ENCODE results near the gene FOXL1.

FOXL1 gene

DNA sequence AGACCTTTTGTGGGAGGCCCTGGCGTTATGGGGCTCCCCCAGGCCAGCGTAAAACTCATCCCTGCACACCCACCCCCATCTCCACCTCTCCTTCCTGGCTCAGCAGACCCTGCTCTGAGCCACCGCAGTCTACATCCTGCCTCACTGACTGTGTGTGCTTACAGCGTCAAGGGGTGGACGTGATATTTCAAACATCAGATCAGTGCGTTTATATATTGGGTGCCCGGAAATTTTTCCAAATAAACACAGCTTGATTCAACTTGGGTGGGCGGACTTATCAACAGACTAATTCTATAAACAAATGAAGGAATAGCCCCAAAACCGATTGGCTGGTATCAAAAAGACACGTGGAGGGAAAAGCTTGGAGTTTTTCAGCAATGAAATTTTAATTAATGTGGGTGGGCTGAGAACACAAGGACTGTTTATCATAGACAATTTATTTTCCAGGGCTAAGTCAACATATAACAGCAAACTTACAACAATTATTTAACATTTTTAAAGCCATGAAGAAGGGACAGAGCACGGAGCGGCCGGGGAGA, at the start of gene FOXL1:
TSS of gene FOXL1 (plus strand) at position 489 of the 539 bp plus-strand sequence. CDS start 175 bp downstream, outside the sequence.
- no peak for DNase-seq (ENCODE audit: low spot score)

GRCh38 chr16:86529160-86529559, 49.2 kb upstream of the FOXL1 start:
- DNase-seq (ENCODE audit: low spot score) = no peak

DNA sequence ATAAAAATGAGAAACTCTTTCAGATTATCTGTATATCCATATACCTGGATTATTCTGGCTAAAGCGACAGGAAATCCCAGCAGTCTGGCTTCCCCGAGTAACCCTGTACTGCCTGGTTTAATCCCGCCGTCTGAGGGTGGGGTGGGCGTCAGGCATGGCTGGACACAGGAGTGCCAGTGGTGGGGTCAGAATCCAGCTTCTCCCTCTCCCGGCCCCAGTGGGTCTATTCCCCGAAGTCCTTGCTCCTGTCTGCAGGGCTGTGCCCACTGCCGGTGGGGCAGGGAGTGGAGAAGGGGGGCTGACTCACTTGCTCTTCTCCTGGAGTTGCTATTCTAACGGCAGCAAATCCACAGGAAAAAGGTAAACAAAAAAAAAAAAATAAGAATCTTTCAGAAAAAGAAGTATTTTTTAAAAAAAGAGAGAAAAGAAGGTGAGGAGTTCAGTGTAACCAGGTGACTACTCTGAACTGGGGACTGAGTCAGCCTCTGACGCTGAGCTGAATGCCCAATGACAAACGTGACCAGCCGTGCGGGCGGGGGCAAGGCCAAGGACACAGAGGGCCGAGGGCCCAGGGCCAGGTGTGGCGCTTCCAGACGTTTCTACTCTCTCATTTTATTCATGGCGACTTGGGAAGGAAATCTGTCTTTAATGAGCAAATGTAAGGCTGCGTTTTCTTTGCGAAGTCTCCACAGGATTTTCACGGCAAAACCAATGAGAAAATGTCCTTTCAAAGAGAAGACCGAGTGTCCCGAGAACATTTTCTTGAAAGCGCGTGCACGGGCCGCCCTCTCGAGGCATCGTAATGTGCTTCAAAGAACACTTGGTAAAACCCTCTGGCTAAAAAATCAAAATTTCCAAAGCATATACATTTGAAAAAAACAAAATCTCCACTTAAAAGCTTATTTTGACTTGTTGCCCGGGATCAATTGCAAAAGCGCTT, 47.8 kb upstream of the FOXL1 start:
- DNase-seq (ENCODE audit: low spot score) = no peak

GRCh38 chr16:86531191-86531545, 47.2 kb upstream of the FOXL1 start:
- no peak for DNase-seq (ENCODE audit: low spot score)

GRCh38 chr16:86531641-86532525, 46.5 kb upstream of the FOXL1 start:
- no peak for DNase-seq (ENCODE audit: low spot score)

DNA sequence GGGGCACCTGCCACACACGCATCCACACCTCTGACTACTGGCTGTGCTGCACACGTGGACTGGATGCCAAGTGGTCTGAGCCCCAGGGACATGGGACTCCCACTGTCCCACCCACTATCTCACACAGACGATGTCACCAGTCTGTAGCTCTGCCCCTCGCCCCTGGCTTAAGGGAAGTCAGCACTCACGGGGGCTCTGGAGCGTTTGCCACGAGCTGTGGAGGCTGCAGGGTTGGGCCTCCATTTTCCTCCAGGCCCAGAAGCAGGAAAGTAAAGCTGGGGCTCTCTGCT, 45.9 kb upstream of the FOXL1 start:
- no peak for DNase-seq (ENCODE audit: low spot score)

DNA sequence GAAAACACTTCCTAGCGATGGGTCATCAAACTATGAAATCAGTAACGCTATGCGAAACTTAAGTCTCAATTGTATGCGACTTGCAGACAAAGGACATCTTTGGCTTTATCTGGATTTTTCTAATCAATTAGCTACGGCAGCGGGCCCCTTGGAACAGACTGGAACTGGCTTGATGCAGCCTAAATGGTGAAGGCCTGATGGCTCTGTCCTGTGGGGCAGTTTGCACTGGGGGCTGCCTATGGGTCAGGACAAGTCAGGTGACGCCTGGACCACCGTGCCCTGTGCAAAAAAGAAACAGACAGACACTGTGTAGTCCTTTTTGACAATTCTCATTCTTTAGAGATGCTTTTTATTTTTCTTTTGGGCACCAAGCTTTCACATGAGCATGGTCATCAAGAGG, 45.3 kb upstream of the FOXL1 start:
- no peak for DNase-seq (ENCODE audit: low spot score)

- DNase-seq (ENCODE audit: low spot score) = no peak
These were observed 44.5 kb upstream of the FOXL1 start for GRCh38 chr16:86533767-86534351.

- DNase-seq (ENCODE audit: low spot score) = no peak
These were observed 43.4 kb upstream of the FOXL1 start for GRCh38 chr16:86534779-86535615.

GRCh38 chr16:86536621-86537020, 41.7 kb upstream of the FOXL1 start:
- no peak for DNase-seq (ENCODE audit: low spot score)

DNA sequence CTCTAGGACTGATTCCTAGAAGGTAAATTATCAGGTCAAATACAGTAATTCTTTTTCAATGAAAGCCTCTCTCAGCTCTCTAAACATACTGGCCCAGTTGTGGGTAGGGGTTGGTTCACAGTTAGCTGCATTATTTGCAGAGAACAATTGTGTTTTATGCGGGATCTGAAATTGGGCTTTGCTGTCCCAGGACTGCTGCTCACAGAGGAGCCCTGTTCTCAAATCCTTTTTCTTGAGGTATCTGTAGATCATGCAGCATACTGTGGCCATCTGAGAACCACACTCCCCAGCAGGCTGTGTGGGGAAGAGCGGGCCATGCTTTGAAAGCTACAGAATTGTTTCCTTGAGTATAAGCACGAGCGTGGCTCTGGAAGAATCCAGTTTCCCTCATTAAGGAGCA, 40.9 kb upstream of the FOXL1 start:
- no peak for DNase-seq (ENCODE audit: low spot score)

DNA sequence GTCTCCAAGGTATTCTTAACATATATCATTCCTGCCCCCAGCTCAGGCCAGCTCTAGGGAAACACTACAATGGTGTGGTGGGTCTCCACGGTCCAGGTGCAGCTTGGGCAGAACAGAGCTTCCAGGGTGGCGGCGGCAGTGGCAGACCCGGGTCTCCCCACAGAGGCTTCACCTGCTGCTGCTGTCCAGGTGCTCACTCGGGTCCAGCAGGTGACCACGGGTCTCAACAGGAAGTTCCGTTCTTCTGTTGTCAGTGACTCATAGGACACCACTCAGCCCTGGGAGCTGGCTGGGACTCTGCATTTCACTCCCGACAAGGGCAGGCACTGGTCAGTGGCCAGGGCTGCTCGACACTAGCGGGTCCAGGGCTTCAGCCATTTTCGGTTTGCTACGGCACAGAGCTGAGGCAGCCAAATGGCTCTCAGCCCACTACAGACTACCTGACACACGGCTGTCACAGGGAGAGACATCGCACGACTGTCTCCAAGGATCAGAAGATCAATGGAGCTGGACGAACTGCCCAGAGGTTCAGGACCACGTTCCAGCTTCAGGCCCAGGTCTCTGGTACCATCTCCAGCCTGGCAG, 40.1 kb upstream of the FOXL1 start:
- DNase-seq (ENCODE audit: low spot score) = no peak

- no peak for DNase-seq (ENCODE audit: low spot score)
These were observed 37.5 kb upstream of the FOXL1 start for GRCh38 chr16:86540894-86541293.

DNA sequence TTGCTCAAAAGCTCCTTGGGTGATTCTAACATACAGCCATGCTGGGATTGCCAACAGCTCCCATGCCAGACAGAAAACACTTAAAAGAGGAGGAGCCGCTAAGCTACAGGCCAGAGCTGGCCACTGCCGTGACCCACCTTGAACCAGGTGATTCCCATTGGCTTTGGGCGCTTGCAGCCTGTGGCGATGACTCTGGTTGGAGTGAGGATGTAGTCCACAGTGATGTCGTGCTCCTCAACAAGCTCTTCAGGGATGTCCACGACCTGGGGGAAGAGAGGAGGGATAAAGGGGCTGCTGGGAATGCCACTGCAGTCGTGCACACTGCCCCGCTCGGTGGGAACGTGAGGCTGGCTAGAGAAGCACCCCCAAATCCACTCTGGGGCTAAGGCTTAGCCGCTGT, 36.8 kb upstream of the FOXL1 start:
- no peak for DNase-seq (ENCODE audit: low spot score)

DNA sequence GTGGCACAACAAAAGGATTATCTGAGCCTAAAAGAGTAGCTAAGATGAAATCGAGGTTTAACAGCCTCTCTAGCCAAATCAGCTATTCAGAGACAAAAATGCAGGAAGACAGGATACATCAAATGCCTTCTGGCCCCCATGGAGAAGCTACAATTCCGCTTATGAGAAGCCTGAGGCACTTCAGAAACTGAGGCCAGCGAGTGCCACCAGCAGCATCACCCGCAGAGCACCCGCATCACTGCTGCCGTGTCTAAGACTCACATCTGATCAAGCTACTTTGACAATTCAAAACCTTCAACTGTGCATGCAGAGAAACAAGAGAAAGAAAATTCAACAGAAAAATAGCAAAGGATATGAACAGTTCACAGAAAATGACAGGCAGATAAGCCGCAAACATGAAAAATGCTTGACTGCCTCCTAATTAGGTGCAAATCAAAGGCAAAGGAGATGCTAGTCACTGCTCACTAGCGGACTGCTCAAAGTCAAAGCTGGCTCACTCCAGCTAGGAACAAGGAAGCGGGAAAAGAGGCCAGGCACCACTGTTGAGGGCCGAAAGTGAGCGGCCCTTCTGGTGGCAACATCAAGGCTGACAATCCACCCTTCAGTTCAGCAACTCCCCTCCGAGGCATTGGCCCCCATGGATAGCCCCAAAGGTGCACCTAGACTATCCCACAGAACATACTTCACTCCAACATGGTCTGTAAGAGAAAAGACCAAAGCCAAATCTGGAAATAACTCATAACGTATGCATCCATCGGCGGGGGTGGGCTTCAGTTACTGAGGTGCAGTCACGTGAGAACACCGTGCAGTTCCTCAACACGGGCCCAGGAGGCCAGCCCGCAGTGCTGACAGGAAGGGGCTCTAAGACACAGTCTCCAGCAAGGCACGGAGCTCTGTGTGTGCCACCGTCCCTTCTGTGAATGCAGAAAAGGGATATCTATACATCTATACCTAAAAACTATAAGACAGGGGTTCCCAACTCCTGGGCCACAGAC, 35.3 kb upstream of the FOXL1 start:
- no peak for DNase-seq (ENCODE audit: low spot score)

- no peak for DNase-seq (ENCODE audit: low spot score)
These were observed 32.9 kb upstream of the FOXL1 start for GRCh38 chr16:86545481-86545880.

DNA sequence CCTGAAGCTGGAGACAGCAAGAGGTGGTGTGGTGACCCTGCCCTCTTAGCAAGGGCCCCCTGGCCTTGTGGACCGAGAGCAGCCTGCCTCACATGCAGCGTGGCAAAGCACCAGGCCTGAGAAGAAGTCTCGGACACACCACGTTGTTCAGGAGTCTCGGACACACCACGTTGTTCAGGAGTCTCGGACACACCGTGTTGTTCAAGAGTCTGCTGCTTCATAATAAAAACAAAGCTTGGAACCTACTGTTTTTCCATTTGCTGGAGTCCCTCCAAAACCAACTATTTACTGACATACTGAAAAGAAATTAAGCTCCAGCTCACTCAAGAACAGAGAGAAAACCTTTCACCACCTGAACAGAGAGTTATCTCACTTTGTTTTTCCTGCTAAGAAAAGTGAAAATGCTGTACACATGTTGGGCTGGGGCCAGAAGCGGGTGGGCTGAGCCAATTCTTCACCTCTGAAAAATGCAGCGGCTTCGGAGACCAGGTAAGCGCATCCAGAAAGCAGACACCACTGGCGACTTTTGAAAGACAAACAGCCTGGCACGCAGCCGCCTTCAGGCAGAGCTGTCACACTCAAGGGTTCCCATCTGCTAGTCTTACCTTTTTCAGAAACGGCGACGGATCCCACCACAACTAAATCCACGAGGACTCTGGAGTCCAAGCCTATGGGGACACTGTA, 32.3 kb upstream of the FOXL1 start:
- no peak for DNase-seq (ENCODE audit: low spot score)

- DNase-seq (ENCODE audit: low spot score) = no peak
These were observed 31.7 kb upstream of the FOXL1 start for GRCh38 chr16:86546638-86547013.

GRCh38 chr16:86547286-86547685, 31.1 kb upstream of the FOXL1 start:
- DNase-seq (ENCODE audit: low spot score) = no peak

Measured in hematopoietic multipotent progenitor cell treated with erythropoietin and hydrocortisone succinate and interleukin-3 and kit ligand, for 15 days (in vitro differentiated cells).